ENCODE measurements around the gene TADA2B. TPM values are rescaled to one million over a fixed set of nuclear protein-coding genes. Genes with fewer than 3 reads are reported as not detected.

Gene TADA2B
- total RNA-seq, 6 donors from 2014 or later = 20.8 to 29.0 (median 26.2) TPM

- TF ChIP-seq POLR2A (IDR thresholded peaks at IDR 0.05) (no peak), POLR2AphosphoS5 (IDR thresholded peaks at IDR 0.05) (no peak), EP300 (IDR thresholded peaks at IDR 0.05) (no peak), CTCF (IDR thresholded peaks at IDR 0.05) (no peak)
- DNase-seq = no peak
- Histone ChIP-seq H3K27ac (no peak overlapping the region), H3K27me3 (no peaks in the 10 kb centered on the region), H3K4me3 (no peak overlapping the region), H3K9me3 (no peaks in the 10 kb centered on the region), H3K36me3 (peaks cover 22 to 55% (median 35%) of the 10 kb centered on the region in 4 donors), H3K4me1 (peaks cover 0 to 10% (median 4%) of the 10 kb centered on the region in 4 donors)
- no peak for ATAC-seq (ENCODE audit: low FRiP score in 2 of 2)
- WGBS, 2 donors = 79 to 82% methylated on average over 34 to 35 of the region's 35 CpGs
Measured at GRCh38 chr4:7031558-7032449, 11.4 kb upstream of the TADA2B start.

- H3K9me3 ChIP-seq = no peaks in the 10 kb centered on the region
- DNase-seq (no peak), ATAC-seq (ENCODE audit: low FRiP score in 2 of 2) (no peak)
- H3K4me1 ChIP-seq = peaks cover 0 to 10% (median 4%) of the 10 kb centered on the region in 4 donors
- H3K27ac ChIP-seq = no peak overlapping the region
- no peak overlapping the region for H3K4me3 ChIP-seq
- WGBS, 2 donors = 75 to 86% methylated on average over 8 of the region's 8 CpGs
- H3K36me3 ChIP-seq = peaks cover 22 to 48% (median 32%) of the 10 kb centered on the region in 4 donors
- no peaks in the 10 kb centered on the region for H3K27me3 ChIP-seq
- no peak for TF ChIP-seq CTCF (IDR thresholded peaks at IDR 0.05)
Measured at GRCh38 chr4:7032596-7032995, 10.6 kb upstream of the TADA2B start.

GRCh38 chr4:7034262-7035081, 8.7 kb upstream of the TADA2B start:
- Histone ChIP-seq H3K4me1 (peaks cover 0 to 10% (median 4%) of the 10 kb centered on the region in 4 donors), H3K27ac (no peak overlapping the region), H3K9me3 (no peaks in the 10 kb centered on the region), H3K36me3 (peaks cover 22 to 34% (median 29%) of the 10 kb centered on the region in 4 donors), H3K4me3 (no peak overlapping the region), H3K27me3 (no peaks in the 10 kb centered on the region)
- DNase-seq (peak in 1 of 2 donors; percentile 76), ATAC-seq (ENCODE audit: low FRiP score in 2 of 2) (peak; percentile 51 to 92)
- TF ChIP-seq CTCF (IDR thresholded peaks at IDR 0.05) (peak in 1 of 6 experiments; percentile 24), POLR2AphosphoS5 (IDR thresholded peaks at IDR 0.05) (no peak), EP300 (IDR thresholded peaks at IDR 0.05) (no peak)
- WGBS, 2 donors = 60 to 67% methylated on average over 14 to 20 of the region's 20 CpGs

- Histone ChIP-seq H3K36me3 (peaks cover 0 to 5% (median 2%) of the 10 kb centered on the region in 4 donors), H3K4me1 (peaks cover 10 to 25% (median 16%) of the 10 kb centered on the region in 4 donors), H3K4me3 (no peak overlapping the region), H3K9me3 (no peaks in the 10 kb centered on the region), H3K27me3 (no peaks in the 10 kb centered on the region), H3K27ac (no peak overlapping the region)
- no peak for TF ChIP-seq POLR2AphosphoS5 (IDR thresholded peaks at IDR 0.05)
- peak in 1 of 6 experiments; percentile 6 for TF ChIP-seq CTCF (IDR thresholded peaks at IDR 0.05)
- DNase-seq (no peak), ATAC-seq (ENCODE audit: low FRiP score in 2 of 2) (no peak)
- WGBS, 2 donors = 58 to 62% methylated on average over 6 of the region's 6 CpGs
Measured at GRCh38 chr4:7037425-7037824, 5.7 kb upstream of the TADA2B start.

All from upper lobe of left lung (tissue), 6 donors.